HG03064 (cell line): ENCODE results near the gene STK32C.
"Not testable (repeated sequence)": the region's sequence is repeated elsewhere in the genome, so short reads cannot be mapped to it uniquely, and the experiment has no call there.

Source experiments
- ATAC-seq: cut with Tn5 transposase; IDR thresholded peaks from one replicate; pipeline ENCODE4 v1.9.1; 2021; ENCODE audit warnings: low read depth; ENCODE audit not compliant: unreplicated experiment

Gene STK32C

DNA sequence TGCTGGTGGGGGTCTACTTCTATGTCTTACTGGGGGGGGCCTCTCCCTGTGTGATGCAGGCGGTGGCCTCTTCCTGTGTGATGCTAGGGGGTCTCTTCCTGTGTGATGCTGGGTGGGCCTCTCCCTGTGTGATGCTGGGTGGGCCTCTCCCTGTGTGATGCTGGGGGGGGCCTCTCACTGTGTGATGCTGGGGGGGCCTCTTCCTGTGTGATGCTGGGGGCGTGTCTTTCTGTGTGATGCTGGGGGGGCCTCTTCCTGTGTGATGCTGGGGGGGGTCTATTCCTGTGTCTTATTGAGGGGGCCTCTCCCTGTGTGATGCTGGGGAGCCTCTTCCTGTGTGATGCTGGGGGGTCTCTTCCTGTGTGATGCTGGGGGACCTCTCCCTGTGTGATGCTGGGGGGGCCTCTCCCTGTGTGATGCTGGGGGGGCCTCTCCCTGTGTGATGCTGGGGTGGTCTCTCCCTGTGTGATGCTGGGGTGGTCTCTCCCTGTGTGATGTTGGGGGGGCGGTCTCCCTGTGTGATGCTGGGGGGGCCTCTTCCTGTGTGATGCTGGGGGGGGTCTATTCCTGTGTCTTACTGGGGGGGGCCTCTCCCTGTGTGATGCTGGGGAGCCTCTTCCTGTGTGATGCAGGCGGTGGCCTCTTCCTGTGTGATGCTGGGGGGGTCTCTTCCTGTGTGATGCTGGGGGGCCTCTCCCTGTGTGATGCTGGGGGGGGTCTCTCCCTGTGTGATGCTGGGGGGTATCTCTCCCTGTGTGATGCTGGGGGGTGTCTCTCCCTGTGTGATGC lies 146.7 kb downstream of the STK32C start:
- ATAC-seq = not testable (repeated sequence)

DNA sequence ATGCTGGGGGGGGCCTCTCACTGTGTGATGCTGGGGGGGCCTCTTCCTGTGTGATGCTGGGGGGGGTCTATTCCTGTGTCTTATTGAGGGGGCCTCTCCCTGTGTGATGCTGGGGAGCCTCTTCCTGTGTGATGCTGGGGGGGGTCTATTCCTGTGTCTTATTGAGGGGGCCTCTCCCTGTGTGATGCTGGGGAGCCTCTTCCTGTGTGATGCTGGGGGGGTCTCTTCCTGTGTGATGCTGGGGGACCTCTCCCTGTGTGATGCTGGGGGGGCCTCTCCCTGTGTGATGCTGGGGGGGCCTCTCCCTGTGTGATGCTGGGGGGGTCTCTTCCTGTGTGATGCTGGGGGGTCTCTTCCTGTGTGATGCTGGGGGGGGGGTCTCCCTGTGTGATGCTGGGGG lies 147.5 kb downstream of the STK32C start:
- not testable (repeated sequence) for ATAC-seq

GRCh38 chr10:132159302-132160230 lies 148.2 kb downstream of the STK32C start:
- not testable (repeated sequence) for ATAC-seq

DNA sequence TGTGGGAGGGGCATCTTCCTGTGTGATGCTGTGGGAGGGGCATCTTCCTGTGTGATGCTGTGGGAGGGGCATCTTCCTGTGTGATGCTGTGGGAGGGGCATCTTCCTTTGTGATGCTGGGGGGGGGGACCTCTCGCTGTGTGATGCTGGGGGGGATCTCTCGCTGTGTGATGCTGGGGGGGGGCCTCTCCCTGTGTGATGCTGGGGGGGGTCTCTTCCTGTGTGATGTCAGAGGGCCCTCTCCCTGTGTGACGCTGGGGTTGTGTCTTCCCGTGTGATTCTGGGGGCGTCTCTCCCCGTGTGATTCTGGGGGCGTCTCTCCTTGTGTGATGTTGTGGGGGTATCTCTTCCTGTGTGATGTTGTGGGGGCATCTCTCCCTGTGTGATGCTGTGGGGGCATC lies 148.9 kb downstream of the STK32C start:
- ATAC-seq = no peak

GRCh38 chr10:132158122-132158741 lies 149.5 kb downstream of the STK32C start:
- ATAC-seq = no peak
